Adrenal gland (tissue), 12 donors: ENCODE measurements around the gene HIF1AN. TPM values are rescaled to one million over a fixed set of nuclear protein-coding genes. Genes with fewer than 3 reads are reported as not detected.

ENCODE experiments used
- DNase-seq, 7 donors: peaks; one replicate each; pipeline ENCODE4 v3.0.0-alpha.2; 2019 to 2020
- H3K27ac ChIP-seq, 5 donors: fragments of 200-600 bp; sonication (generic) in 4 of 5; 1 replicate in 3 of 5; 2 replicates in 2 of 5; pipeline versions ENCODE4 v1.5.1 to v1.8.0; 2016 to 2020; ENCODE audit warnings: mild to moderate bottlenecking in 1 of 5
- H3K27me3 ChIP-seq: fragments of 200-600 bp; 2 replicates; pipeline ENCODE4 v1.8.0; 2021
- H3K36me3 ChIP-seq, 2 donors: fragments of 200-600 bp; replicated peaks in 1 of 2; 1 replicate in 1 of 2; 2 replicates in 1 of 2; pipeline versions ENCODE4 v1.5.1 to v1.8.0; 2018 to 2022
- H3K4me1 ChIP-seq, 2 donors: fragments of 200-600 bp; replicated peaks in 1 of 2; 1 replicate in 1 of 2; 2 replicates in 1 of 2; pipeline versions ENCODE4 v1.5.1 to v1.8.0; 2018 to 2021
- H3K4me3 ChIP-seq, 4 donors: fragments of 200-600 bp; sonication (generic) in 3 of 4; one replicate each; pipeline ENCODE4 v1.5.1; 2016 to 2018
- H3K9me3 ChIP-seq, 3 donors: fragments of 200-600 bp; sonication (generic) in 1 of 3; replicated peaks in 1 of 3; 1 replicate in 2 of 3; 2 replicates in 1 of 3; pipeline versions ENCODE4 v1.5.1 to v1.8.0; 2016 to 2021
- POLR2A ChIP-seq, 2 donors: fragments of 450-650 bp; IDR thresholded peaks; one replicate each; pipeline ENCODE4 v1.6.1; 2017; ENCODE audit warnings: antibody characterized with exemption in 2 of 2, mild to moderate bottlenecking in 2 of 2, moderate library complexity in 1 of 2
- WGBS, 4 donors: extraction: QIAGEN DNeasy Blood & Tissue Kit in 2 of 4; methylation state at CpG; one replicate each; pipeline versions ENCODE4 v1.1.5 to v1.1.7; 2013 to 2017; 5-methylcytosine and 5-hydroxymethylcytosine counted together
- intact Hi-C, 2 donors: fragments of 100-400 bp; cut with DNase I; formaldehyde crosslinking; loops; one replicate each; pipeline versions ENCODE4 v1.14.1 to v1.15.0; 2022 to 2023
- polyA plus RNA-seq, 3 donors: library from polyadenylated mRNA; stranded (reverse); fragments of 200-250 nt in 2 of 3; fragments of 350-450 nt in 1 of 3; fragmentation: Illumina TruSeq in 1 of 3; extraction: RNeasy Lipid Tissue Mini Kit (QIAGEN cat#74804) in 1 of 3; gene quantifications; one replicate each; pipeline ENCODE4 v1.2.3, GENCODE V29; 2013 to 2014
- total RNA-seq, 9 donors: library from RNA; depleted of rRNA in 4 of 9; stranded (reverse); fragments of >200 nt in 4 of 9; fragments of 120-200 nt in 1 of 9; fragmentation: NEBNext Ultra II Directional in 1 of 9; extraction: Animal tissue kit (Norgen Biotek cat#: 25700) in 1 of 9; gene quantifications; one replicate each; pipeline versions ENCODE4 v1.1.0 to v1.2.4, GENCODE V29; 2013 to 2023
- TF ChIP-seq, protein P1 (sequence below), 6 experiments: fragments of 450-650 bp in 4 of 6; fragments of 200-600 bp in 2 of 6; sonication (generic) in 1 of 6; IDR thresholded peaks; 1 replicate in 5 of 6; 2 replicates in 1 of 6; pipeline versions ENCODE4 v1.5.1 to v1.8.0; 2016 to 2021; ENCODE audit warnings: antibody characterized with exemption in 6 of 6, mild to moderate bottlenecking in 2 of 6, moderate library complexity in 1 of 6
- donor health status: healthy with polysubstance abuse.
- donor health status: Bipolar disorder and iron deficiency.
- donor health status: DM: yes; HTN: yes; CAD: no.
- donor health status: DM: no; HTN: no; CAD: no.
- donor health status: DM: no; HTN: no; CAD: no.
- donor health status: DM: yes; HTN: yes; CAD: no.

The HIF1AN gene
- total and polyA plus RNA-seq, 12 donors, result 6.7 to 46.4 (median 20.0) TPM

DNA sequence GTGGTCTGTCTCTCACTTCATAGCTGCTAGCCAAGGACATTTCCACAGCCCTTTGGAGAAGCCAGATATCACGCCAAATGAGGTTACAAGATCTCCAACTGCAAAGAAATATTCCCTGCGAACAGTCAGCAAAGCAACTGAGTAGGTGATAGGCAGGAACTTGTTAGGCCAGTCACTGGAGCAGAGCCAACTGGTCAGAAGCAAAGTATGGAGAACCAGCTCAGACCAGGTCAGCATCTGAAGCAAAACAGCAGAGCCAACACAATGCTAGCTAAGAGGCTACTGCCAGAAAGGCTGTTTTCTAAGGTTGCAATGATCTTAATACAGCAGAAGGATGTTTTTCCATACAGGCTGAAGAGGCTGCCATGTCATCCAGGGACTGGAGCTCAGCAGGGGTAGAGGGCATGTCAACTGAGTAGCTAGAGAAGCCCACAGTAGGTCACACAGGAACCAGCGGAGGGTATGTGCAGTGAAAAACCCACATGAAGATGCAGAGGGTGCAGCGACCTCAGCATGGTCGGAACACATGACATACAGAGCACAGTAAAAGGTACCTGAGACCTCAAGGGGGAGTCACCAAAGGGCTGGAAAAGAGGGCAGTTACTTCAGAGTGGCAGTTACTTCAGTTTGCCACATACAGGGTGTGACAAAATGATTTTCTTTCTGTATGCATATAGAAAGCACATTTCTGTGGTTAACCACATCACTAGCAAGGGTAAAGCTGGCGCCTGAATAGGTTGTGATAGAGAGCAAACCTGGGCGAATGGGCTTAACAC is 25.0 kb upstream of the HIF1AN start:
- intact Hi-C loops, result loop anchor here in 1 of 2 donors (10.0 kb wide), 1 partner anchor 76 kb away; no protein-coding TSS in a partner anchor
- 84 to 90% (median 87%) methylated on average over 7 of the region's 7 CpGs for WGBS, 4 donors
- TF ChIP-seq POLR2A (IDR thresholded peaks at IDR 0.05), result no peak
- TF ChIP-seq, protein P1, sequence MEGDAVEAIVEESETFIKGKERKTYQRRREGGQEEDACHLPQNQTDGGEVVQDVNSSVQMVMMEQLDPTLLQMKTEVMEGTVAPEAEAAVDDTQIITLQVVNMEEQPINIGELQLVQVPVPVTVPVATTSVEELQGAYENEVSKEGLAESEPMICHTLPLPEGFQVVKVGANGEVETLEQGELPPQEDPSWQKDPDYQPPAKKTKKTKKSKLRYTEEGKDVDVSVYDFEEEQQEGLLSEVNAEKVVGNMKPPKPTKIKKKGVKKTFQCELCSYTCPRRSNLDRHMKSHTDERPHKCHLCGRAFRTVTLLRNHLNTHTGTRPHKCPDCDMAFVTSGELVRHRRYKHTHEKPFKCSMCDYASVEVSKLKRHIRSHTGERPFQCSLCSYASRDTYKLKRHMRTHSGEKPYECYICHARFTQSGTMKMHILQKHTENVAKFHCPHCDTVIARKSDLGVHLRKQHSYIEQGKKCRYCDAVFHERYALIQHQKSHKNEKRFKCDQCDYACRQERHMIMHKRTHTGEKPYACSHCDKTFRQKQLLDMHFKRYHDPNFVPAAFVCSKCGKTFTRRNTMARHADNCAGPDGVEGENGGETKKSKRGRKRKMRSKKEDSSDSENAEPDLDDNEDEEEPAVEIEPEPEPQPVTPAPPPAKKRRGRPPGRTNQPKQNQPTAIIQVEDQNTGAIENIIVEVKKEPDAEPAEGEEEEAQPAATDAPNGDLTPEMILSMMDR (IDR thresholded peaks at IDR 0.05), result no peak
- peaks cover 0 to 6% of the 10 kb centered on the region in 2 donors for H3K36me3 ChIP-seq
- H3K27me3 ChIP-seq, result no peaks in the 10 kb centered on the region
- peak in 1 of 7 donors; percentile 5 for DNase-seq
- H3K4me1 ChIP-seq, result no peaks in the 10 kb centered on the region
- H3K27ac ChIP-seq, result no peak overlapping the region
- H3K4me3 ChIP-seq, result no peak overlapping the region
- no peaks in the 10 kb centered on the region for H3K9me3 ChIP-seq

DNA sequence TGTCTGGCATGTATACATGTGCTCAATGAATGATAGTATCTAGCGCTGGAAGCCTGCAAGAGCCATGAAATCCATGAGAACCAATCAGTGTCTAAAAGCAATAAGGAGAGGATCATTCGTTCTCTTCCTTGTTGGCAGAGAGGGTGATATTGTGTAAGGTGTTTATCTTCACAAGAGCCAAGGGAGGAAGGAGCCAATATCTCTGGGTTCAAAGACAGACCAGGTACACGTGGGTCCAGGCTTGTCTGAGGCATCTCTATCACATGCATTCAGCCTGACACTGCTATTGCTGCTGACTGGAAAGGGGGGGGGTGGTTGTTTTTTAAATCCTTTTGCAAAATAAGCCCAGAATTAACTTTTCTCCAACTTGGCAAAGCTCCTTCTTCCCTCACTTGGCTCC is 20.1 kb upstream of the HIF1AN start:
- WGBS, 4 donors, result 78 to 95% (median 87%) methylated on average over 3 of the region's 3 CpGs
- no peak for DNase-seq
- no peak for TF ChIP-seq POLR2A (IDR thresholded peaks at IDR 0.05)
- TF ChIP-seq, protein P1 (IDR thresholded peaks at IDR 0.05), result no peak
- H3K4me1 ChIP-seq, result peaks cover 0 to 7% of the 10 kb centered on the region in 2 donors
- H3K27me3 ChIP-seq, result no peaks in the 10 kb centered on the region
- no peak overlapping the region for H3K4me3 ChIP-seq
- H3K27ac ChIP-seq, result no peak overlapping the region
- intact Hi-C loops, result loop anchor here (5.0 to 10.0 kb wide), 3 partner anchors 33 to 178 kb away; no protein-coding TSS in a partner anchor
- H3K36me3 ChIP-seq, result peaks cover 0 to 6% of the 10 kb centered on the region in 2 donors
- H3K9me3 ChIP-seq, result no peaks in the 10 kb centered on the region

DNA sequence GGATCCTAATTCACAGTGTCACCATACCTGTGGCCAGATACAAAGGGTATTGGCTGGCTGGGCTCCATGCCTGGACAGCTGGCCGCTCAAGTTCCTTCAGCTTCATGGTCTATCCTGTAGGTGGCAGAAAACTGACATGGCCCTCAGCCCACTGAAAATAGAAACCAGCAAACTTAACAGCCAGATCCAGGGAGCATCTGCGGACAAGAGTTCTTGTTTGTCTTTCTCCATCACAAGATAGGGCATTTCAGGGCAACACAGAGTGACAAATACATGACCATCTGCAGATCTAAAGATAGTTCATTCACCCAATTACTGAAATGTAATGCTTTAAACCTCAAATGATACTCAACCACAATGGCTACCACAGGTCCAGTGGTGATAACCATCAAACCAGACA is 18.9 kb upstream of the HIF1AN start:
- H3K36me3 ChIP-seq, result peaks cover 0 to 4% of the 10 kb centered on the region in 2 donors
- H3K27me3 ChIP-seq, result no peaks in the 10 kb centered on the region
- peak in 1 of 7 donors; percentile 60 for DNase-seq
- no peak overlapping the region for H3K4me3 ChIP-seq
- peaks cover 0 to 7% of the 10 kb centered on the region in 2 donors for H3K4me1 ChIP-seq
- intact Hi-C loops, result loop anchor here (5.0 to 10.0 kb wide), 3 partner anchors 35 to 180 kb away; no protein-coding TSS in a partner anchor
- 90 to 100% (median 96%) methylated on average over 2 of the region's 2 CpGs for WGBS, 4 donors
- no peak overlapping the region for H3K27ac ChIP-seq
- H3K9me3 ChIP-seq, result no peaks in the 10 kb centered on the region
- TF ChIP-seq, protein P1 (IDR thresholded peaks at IDR 0.05), result no peak
- TF ChIP-seq POLR2A (IDR thresholded peaks at IDR 0.05), result no peak

DNA sequence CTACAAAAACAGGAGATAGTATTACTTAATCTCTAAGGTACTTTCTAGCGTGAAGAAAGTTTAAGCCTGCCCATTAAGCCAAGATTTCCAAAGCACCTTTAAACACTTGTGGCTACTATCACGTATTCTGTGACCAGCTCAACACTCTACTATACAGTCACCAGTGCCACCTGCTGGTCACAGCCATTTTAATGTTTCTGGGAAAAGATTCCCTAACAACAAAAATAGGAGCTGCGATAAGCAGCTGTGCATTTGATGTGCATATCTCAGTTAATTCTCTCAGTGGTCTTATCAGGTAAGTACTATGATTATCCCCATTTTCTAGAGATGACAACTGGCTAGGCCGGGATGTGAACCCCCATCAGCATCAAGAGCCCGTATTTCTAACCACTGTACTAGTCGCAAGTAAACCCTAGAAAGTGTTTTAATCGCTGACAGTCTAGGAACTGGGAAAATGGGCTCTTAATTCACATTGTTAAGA is 16.9 kb upstream of the HIF1AN start:
- H3K4me3 ChIP-seq, result peak overlapping the region in 1 of 4 donors; percentile 48
- 2 to 16% (median 12%) methylated on average over 7 of the region's 7 CpGs for WGBS, 4 donors
- H3K27me3 ChIP-seq, result no peaks in the 10 kb centered on the region
- no peak overlapping the region for H3K27ac ChIP-seq
- H3K9me3 ChIP-seq, result no peaks in the 10 kb centered on the region
- peak; percentile 55 to 91 (median 76) for DNase-seq
- TF ChIP-seq POLR2A (IDR thresholded peaks at IDR 0.05), result no peak
- TF ChIP-seq, protein P1 (IDR thresholded peaks at IDR 0.05), result peak; percentile 48 to 78 (median 74)
- peaks cover 0 to 9% of the 10 kb centered on the region in 2 donors for H3K36me3 ChIP-seq
- intact Hi-C loops, result loop anchor here (5.0 to 10.0 kb wide), 3 partner anchors 36 to 182 kb away; no protein-coding TSS in a partner anchor
- peaks cover 0 to 13% of the 10 kb centered on the region in 2 donors for H3K4me1 ChIP-seq
